GM19395 (cell line): ENCODE data around the gene ZCCHC24.
A peak's percentile ranks its signal among the peaks of the same experiment; 100 is the strongest.

Source experiments
- ATAC-seq: cut with Tn5 transposase; IDR thresholded peaks from one replicate; pipeline ENCODE4 v1.9.1; 2021; ENCODE audit warnings: mild to moderate bottlenecking, moderate library complexity; ENCODE audit not compliant: unreplicated experiment

ZCCHC24 gene

DNA sequence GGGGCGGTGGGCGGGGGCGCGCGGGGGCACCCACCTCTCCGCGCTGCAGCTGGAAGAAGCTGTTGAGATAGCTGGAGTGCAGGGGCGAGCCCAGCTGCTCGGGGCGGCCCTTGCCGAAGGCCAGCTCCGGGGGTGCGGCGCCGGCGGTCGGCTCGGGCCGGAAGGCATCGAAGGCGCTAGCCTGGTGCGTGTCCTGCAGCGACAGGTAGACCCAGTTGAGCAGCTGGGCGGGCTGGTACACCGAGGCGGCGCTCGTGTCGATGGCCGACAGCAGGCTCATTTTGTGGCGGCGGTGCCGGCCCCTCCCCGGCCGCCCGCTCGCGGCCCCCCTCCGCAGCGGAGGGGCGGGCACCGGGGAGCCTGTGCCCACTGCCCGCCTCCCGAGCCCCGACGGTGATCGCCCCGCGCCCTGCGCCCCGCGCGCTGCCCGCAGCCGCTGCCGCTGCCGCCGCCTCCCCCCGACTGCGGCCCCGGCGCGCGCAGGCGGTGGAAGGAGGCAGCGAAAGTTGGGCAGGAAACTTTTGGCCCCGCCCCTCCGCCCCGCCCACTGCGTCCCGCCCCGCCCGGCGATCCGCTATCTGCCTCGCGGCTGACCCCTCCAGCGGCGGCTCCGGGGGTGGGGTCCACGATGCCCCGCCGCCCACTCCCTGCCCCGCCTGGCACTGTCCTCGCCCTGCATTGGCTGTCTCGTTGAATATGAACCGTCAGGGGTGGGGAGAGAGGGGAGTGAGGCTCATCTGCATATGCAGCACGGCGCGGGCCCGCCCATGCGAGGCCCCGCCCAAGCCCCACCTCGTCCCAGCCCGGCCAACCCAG lies at the start of gene ZCCHC24:
TSS of gene ZCCHC24 (minus strand) at position 464 of the 816 bp plus-strand sequence. CDS start at position 280, 184 bp downstream.
- peak; percentile 94 for ATAC-seq

- no peak for ATAC-seq
Measured at GRCh38 chr10:79493806-79494205, 48.4 kb upstream of the ZCCHC24 start.

GRCh38 chr10:79492839-79493238 lies 47.4 kb upstream of the ZCCHC24 start:
- ATAC-seq, result no peak

GRCh38 chr10:79492256-79492655 lies 46.8 kb upstream of the ZCCHC24 start:
- ATAC-seq, result no peak

GRCh38 chr10:79491143-79491835 lies 45.9 kb upstream of the ZCCHC24 start:
- ATAC-seq, result no peak

- ATAC-seq, result no peak
Measured at GRCh38 chr10:79490400-79491142, 45.1 kb upstream of the ZCCHC24 start.

- no peak for ATAC-seq
Measured at GRCh38 chr10:79488870-79489269, 43.4 kb upstream of the ZCCHC24 start.

GRCh38 chr10:79488336-79488735 lies 42.9 kb upstream of the ZCCHC24 start:
- ATAC-seq, result no peak

DNA sequence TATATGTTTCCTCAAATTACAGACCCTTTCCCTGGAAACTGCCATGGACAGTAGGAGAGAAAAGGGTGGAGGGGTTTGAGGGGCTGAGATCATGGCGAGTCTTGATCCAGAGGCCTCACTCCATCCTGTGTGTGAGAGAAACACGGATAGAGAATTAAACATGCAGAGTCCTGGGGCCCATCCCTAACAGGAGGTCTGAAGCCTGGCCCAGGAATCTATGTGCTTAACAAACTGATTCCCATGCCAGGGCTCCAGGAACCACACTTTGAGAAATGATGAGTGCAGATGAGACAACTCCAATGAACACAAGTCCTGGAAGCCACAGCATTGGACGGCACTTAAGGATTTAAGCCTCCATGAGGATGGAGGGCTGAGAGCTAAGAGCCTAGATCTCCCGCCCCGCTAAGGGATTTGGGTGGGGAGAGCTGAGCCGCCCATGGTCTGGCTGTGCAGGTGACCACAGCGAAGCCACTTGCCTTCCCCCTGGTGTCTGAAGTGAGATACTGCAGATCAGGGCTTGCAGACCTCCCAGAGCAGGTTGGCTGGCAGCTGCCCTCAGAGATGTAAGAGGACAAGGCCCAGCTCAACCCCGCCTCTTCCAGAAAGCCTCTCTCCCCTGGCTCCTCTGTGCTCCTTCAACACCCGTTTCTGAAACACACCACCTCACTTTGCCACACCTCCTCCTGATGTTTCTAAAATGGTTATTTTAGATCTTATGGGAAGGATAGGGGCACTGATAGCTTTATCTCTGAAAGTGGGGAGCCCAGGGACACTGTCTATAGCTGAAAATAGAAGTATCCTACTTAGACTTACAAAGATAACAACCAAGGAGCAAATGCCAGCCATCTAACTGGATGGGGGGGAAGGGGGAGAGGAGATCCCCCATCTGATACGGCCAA lies 42.1 kb upstream of the ZCCHC24 start:
- ATAC-seq, result peak; percentile 78

- no peak for ATAC-seq
Measured at GRCh38 chr10:79484476-79484875, 39.1 kb upstream of the ZCCHC24 start.

DNA sequence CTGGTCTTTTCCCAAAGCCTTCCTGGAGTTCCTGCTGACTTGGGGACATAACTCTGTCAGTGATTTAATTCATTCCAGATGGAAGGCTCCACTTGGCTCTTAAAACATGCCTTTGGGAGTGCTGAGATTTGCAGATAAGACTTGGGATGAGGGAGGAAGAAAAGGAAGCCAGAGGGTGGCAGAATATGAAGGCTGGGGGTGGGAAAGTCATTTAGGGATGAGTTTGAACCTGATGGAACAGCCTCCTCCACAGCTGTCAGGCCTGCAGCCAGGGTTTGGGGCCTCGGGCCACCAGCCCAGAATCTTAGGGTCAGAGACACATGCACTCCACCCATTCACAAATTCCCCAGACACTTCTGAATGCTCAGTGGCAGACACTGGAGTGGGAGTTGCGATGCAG lies 38.5 kb upstream of the ZCCHC24 start:
- ATAC-seq, result no peak

GRCh38 chr10:79483299-79483698 lies 37.9 kb upstream of the ZCCHC24 start:
- ATAC-seq, result no peak

- no peak for ATAC-seq
Measured at GRCh38 chr10:79482741-79483140, 37.3 kb upstream of the ZCCHC24 start.

GRCh38 chr10:79482304-79482703 lies 36.9 kb upstream of the ZCCHC24 start:
- ATAC-seq, result no peak

- ATAC-seq, result no peak
Measured at GRCh38 chr10:79479283-79479909, 34.0 kb upstream of the ZCCHC24 start.

- no peak for ATAC-seq
Measured at GRCh38 chr10:79477456-79477855, 32.0 kb upstream of the ZCCHC24 start.

- no peak for ATAC-seq
Measured at GRCh38 chr10:79476645-79477044, 31.2 kb upstream of the ZCCHC24 start.

GRCh38 chr10:79475877-79476276 lies 30.5 kb upstream of the ZCCHC24 start:
- no peak for ATAC-seq

DNA sequence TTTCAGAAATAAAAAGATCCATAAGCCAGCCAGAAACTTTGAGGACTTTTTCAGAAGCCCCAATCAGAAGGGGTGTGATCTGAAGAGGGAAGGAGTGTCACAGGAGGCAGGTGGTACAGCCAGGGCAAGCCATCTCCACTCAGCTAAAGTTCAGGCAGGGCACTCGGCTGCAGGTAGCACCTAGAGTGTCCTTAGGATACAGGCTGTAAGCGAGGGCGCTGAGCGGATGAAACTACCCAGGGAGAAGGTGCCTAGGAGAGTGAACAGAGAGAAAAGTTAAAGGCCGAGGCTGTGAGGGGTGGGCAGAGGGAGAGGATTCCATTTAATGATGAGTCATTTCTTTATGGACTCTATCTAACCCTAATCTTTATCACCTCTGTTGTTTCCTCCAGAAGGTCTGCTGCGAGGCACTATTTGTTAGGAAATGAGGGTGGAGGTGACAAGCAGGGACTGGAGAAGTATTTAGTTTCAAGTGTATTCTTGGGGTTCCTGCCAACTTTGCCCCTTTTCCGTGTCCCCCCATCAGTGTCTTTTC lies 29.8 kb upstream of the ZCCHC24 start:
- ATAC-seq, result no peak
